Mesothelial cell of epicardium (in vitro differentiated cells): Measurements from ENCODE around the gene HIGD1B. TPM values are rescaled to one million over a fixed set of nuclear protein-coding genes. Genes with fewer than 3 reads are reported as not detected.

Source experiments
- DNase-seq, 2 experiments: peaks; one replicate each; pipeline ENCODE4 v3.0.0; 2021; ENCODE audit warnings: low spot score in 2 of 2; ENCODE audit not compliant: unreplicated experiment in 2 of 2
- H3K27ac Mint-ChIP-seq: 2 replicates; pipeline ENCODE4 v1.8.0; 2021; ENCODE audit warnings: mixed read lengths
- H3K27me3 Mint-ChIP-seq: 2 replicates; pipeline ENCODE4 v1.8.0; 2021; ENCODE audit warnings: low read depth, mixed read lengths
- H3K36me3 Mint-ChIP-seq: 2 replicates; pipeline ENCODE4 v1.8.0; 2021; ENCODE audit warnings: mixed read lengths
- H3K4me1 Mint-ChIP-seq: 2 replicates; pipeline ENCODE4 v1.8.0; 2021; ENCODE audit warnings: mixed read lengths
- H3K4me3 Mint-ChIP-seq: 2 replicates; pipeline ENCODE4 v1.8.0; 2021; ENCODE audit warnings: mild to moderate bottlenecking, moderate library complexity, mixed read lengths
- H3K9me3 Mint-ChIP-seq: 2 replicates; pipeline ENCODE4 v1.8.0; 2021; ENCODE audit warnings: mixed read lengths
- total RNA-seq: library from RNA; stranded (reverse); gene quantifications from 3 replicates; pipeline ENCODE4 v1.2.1, GENCODE V29; 2021
- TF ChIP-seq, protein P1 (sequence below): fragments of 200-600 bp; sonication (generic); IDR thresholded peaks from one replicate; pipeline ENCODE4 v1.5.0; 2021; ENCODE audit warnings: antibody characterized with exemption; ENCODE audit not compliant: unreplicated experiment

HIGD1B gene
- total RNA-seq, 1 donor from 2014 or later: not detected

DNA sequence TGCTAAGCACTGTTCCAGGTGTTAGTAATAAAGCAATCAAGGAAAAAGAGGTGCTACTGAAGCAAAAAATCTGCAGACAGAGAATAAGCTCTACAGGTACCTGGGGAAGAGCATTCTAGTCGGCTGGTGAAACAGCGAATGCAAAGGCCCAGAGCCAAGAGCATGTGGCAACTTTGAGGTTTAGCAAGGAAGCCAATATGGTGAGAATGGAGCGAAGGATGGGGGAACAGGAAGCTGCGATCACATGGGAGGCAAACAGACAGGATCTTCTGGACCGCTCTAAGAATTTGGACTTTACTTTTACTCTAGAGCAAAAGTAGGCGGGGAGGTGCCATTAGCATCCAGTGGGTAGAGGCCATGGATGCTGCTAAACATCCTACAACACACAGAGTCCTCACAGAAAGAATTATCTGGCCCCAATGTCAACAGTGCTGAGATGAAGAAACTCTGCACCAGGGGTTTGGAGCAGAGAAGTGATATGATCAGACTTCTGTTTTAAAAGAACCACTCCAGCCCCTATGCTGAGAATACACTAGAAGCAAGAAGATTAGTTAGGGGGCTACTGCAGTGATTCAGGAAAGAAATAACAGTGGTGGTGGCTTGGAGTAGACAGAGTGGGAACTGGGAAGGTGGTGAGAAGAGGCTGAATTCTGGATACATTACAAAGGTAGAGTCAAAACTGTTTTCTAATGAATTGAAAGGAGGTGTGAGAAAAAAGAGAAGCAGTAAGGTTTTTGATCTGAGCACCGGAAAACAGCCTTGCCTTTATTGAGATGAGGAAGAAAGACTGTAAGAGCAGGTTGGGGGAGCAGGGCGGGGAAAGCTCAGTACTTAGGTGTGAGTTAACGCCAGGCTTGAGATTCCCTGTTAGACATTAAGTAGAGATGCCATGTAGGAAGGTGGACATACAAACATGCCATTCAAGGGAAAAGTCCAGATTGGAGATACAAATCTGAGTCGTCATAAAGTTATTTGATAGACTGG is 40.6 kb downstream of the HIGD1B start:
- no peak overlapping the region for H3K4me3 Mint-ChIP-seq
- no peaks in the 10 kb centered on the region for H3K27me3 Mint-ChIP-seq
- no peak for DNase-seq
- no peak overlapping the region for H3K27ac Mint-ChIP-seq
- H3K9me3 Mint-ChIP-seq: no peaks in the 10 kb centered on the region
- TF ChIP-seq, protein P1, sequence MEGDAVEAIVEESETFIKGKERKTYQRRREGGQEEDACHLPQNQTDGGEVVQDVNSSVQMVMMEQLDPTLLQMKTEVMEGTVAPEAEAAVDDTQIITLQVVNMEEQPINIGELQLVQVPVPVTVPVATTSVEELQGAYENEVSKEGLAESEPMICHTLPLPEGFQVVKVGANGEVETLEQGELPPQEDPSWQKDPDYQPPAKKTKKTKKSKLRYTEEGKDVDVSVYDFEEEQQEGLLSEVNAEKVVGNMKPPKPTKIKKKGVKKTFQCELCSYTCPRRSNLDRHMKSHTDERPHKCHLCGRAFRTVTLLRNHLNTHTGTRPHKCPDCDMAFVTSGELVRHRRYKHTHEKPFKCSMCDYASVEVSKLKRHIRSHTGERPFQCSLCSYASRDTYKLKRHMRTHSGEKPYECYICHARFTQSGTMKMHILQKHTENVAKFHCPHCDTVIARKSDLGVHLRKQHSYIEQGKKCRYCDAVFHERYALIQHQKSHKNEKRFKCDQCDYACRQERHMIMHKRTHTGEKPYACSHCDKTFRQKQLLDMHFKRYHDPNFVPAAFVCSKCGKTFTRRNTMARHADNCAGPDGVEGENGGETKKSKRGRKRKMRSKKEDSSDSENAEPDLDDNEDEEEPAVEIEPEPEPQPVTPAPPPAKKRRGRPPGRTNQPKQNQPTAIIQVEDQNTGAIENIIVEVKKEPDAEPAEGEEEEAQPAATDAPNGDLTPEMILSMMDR: no peak
- H3K4me1 Mint-ChIP-seq: no peaks in the 10 kb centered on the region
- H3K36me3 Mint-ChIP-seq: peaks cover 25% of the 10 kb centered on the region

GRCh38 chr17:44889003-44889402 is 41.3 kb downstream of the HIGD1B start:
- Mint-ChIP-seq H3K27me3 (no peaks in the 10 kb centered on the region), H3K4me1 (no peaks in the 10 kb centered on the region), H3K36me3 (peaks cover 22% of the 10 kb centered on the region), H3K27ac (no peak overlapping the region), H3K4me3 (no peak overlapping the region), H3K9me3 (no peaks in the 10 kb centered on the region)
- TF ChIP-seq, protein P1: no peak
- no peak for DNase-seq

DNA sequence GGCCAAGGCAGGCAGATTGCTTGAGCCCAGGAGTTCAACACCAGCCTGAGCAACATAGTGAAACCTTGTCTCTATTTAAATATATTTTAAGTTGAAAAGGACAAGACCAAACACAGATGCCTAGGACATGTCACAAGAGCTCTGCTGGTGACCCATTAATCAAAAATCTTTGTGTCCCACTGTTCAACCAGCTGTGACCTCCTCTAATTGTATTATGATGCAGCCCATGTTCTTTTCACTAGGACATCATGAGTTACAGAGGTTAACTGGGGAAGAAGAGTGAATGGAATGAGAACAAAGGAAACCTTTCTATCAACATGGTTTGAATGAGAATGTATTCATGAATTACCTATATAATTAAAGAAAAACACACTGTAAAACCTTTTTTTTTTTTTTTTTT is 44.6 kb downstream of the HIGD1B start:
- TF ChIP-seq, protein P1: no peak
- Mint-ChIP-seq H3K4me3 (no peak overlapping the region), H3K4me1 (no peaks in the 10 kb centered on the region), H3K36me3 (peaks cover 19% of the 10 kb centered on the region), H3K27ac (no peak overlapping the region), H3K9me3 (no peaks in the 10 kb centered on the region), H3K27me3 (no peaks in the 10 kb centered on the region)
- no peak for DNase-seq

DNA sequence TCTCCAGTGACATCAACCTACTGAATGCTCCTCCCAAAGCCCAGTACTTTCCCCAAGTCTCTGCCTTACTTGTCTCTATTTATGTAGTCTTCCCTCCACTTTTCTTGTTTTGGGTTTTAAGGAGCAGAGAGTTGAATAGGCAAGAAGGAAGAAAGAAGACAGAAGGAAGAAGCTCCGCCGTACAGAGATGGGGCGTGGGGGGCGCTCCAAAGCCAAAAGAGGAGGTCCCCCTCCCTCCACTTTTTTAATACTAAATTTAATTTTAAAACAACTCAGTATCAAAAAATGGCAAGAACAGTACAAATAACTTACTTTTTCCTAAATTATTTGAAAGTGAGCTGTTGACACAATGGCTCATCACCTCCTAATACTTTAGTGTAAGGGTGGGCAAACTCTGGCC is 47.0 kb downstream of the HIGD1B start:
- H3K4me3 Mint-ChIP-seq: no peak overlapping the region
- no peaks in the 10 kb centered on the region for H3K9me3 Mint-ChIP-seq
- DNase-seq: no peak
- peaks cover 19% of the 10 kb centered on the region for H3K36me3 Mint-ChIP-seq
- TF ChIP-seq, protein P1: no peak
- no peak overlapping the region for H3K27ac Mint-ChIP-seq
- H3K4me1 Mint-ChIP-seq: peaks cover 10% of the 10 kb centered on the region
- no peaks in the 10 kb centered on the region for H3K27me3 Mint-ChIP-seq

DNA sequence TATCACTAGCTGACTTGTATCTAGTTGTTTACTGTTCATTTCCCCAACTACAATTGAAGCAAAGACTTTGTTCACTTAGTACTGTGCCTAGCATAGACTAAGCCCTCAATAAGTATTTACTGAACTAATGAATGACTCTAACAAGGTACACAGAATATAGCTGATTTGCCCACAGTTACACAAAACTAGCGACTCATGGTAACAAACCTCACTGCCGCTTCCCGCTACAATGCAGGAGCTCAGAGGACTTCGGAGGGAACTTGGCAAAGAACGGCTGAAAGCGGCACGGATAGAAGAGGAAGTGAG is 51.0 kb downstream of the HIGD1B start:
- Mint-ChIP-seq H3K4me3 (peak overlapping the region; percentile 95), H3K9me3 (no peaks in the 10 kb centered on the region), H3K27me3 (no peaks in the 10 kb centered on the region), H3K36me3 (peaks cover 6% of the 10 kb centered on the region), H3K27ac (peak overlapping the region; percentile 100), H3K4me1 (peaks cover 16% of the 10 kb centered on the region)
- no peak for DNase-seq
- TF ChIP-seq, protein P1: no peak
